SU-DHL-6 (cell line): ENCODE data around the gene TELO2.

Source experiments
- H2AFZ ChIP-seq: fragments of 200-600 bp; sonication (generic); 2 replicates; pipeline ENCODE4 v1.6.1; 2014; ENCODE audit warnings: low read depth, mild to moderate bottlenecking, moderate library complexity, mixed read lengths, antibody characterized with exemption, low read length; ENCODE audit not compliant: severe bottlenecking
- H3F3A ChIP-seq: fragments of 200-600 bp; shearing (Covaris generic); 2 replicates; pipeline ENCODE4 v1.6.0; 2016; ENCODE audit warnings: antibody characterized with exemption, mild to moderate bottlenecking; ENCODE audit not compliant: insufficient read depth
- H3K27ac ChIP-seq: fragments of 200-600 bp; sonication (generic); 2 replicates; pipeline ENCODE4 v1.5.1; 2016; ENCODE audit warnings: low read depth, mild to moderate bottlenecking, low read length, moderate library complexity, mixed read lengths
- H3K27me3 ChIP-seq: fragments of 200-600 bp; sonication (generic), shearing (Covaris generic); 2 replicates; pipeline ENCODE4 v1.6.0; 2014; ENCODE audit warnings: mild to moderate bottlenecking, low read length
- H3K36me3 ChIP-seq: fragments of 200-600 bp; sonication (generic); 2 replicates; pipeline ENCODE4 v1.6.1; 2014; ENCODE audit warnings: mild to moderate bottlenecking, low read length, mixed read lengths
- H3K4me2 ChIP-seq: fragments of 300-600, 200-600 bp; shearing (Covaris generic), sonication (generic); 2 replicates; pipeline ENCODE4 v1.6.0; 2014; ENCODE audit warnings: low read length, low read depth, mild to moderate bottlenecking; ENCODE audit not compliant: poor library complexity, severe bottlenecking
- H3K4me3 ChIP-seq: fragments of 200-600 bp; sonication (generic); 2 replicates; pipeline ENCODE4 v1.5.1; 2014; ENCODE audit warnings: antibody characterized with exemption, low read length, mild to moderate bottlenecking, mixed read lengths; ENCODE audit not compliant: insufficient read depth, poor library complexity, severe bottlenecking
- H3K79me2 ChIP-seq: fragments of 200-600 bp; sonication (generic); 2 replicates; pipeline ENCODE4 v1.6.1; 2014; ENCODE audit warnings: mild to moderate bottlenecking, low read length, moderate library complexity; ENCODE audit not compliant: insufficient read depth
- H3K9ac ChIP-seq: fragments of 200-600 bp; sonication (generic); 2 replicates; pipeline ENCODE4 v1.7.0; 2014; ENCODE audit warnings: mild to moderate bottlenecking, low read length
- H3K9me2 ChIP-seq: fragments of 200-600 bp; sonication (generic); replicated peaks from 2 replicates; pipeline ENCODE4 v1.6.1; 2014; ENCODE audit warnings: low read length; ENCODE audit not compliant: insufficient read depth
- H3K9me3 ChIP-seq: fragments of 200-600 bp; sonication (generic); 2 replicates; pipeline ENCODE4 v1.6.1; 2014; ENCODE audit warnings: low read length, mixed read lengths; ENCODE audit not compliant: insufficient read depth
- H4K20me1 ChIP-seq: fragments of 200-600 bp; sonication (generic); 2 replicates; pipeline ENCODE4 v1.6.1; 2014; ENCODE audit warnings: low read depth, mild to moderate bottlenecking, antibody characterized with exemption, low read length, moderate library complexity, mixed read lengths
- EZH2phosphoT487 ChIP-seq: fragments of 200-600 bp; sonication (generic), shearing (Covaris generic); conservative IDR thresholded peaks from 2 replicates; pipeline ENCODE4 v1.6.1; 2018; ENCODE audit warnings: mild to moderate bottlenecking, antibody characterized with exemption, low read length, moderate library complexity, mixed read lengths
- TF ChIP-seq, protein P1 (sequence below): fragments of 200-600 bp; sonication (generic); IDR thresholded peaks from one replicate; pipeline ENCODE4 v1.5.1; 2017; ENCODE audit warnings: antibody characterized with exemption, mild to moderate bottlenecking, low read length, moderate library complexity; ENCODE audit not compliant: insufficient read depth, poor library complexity, severe bottlenecking

Gene TELO2

DNA sequence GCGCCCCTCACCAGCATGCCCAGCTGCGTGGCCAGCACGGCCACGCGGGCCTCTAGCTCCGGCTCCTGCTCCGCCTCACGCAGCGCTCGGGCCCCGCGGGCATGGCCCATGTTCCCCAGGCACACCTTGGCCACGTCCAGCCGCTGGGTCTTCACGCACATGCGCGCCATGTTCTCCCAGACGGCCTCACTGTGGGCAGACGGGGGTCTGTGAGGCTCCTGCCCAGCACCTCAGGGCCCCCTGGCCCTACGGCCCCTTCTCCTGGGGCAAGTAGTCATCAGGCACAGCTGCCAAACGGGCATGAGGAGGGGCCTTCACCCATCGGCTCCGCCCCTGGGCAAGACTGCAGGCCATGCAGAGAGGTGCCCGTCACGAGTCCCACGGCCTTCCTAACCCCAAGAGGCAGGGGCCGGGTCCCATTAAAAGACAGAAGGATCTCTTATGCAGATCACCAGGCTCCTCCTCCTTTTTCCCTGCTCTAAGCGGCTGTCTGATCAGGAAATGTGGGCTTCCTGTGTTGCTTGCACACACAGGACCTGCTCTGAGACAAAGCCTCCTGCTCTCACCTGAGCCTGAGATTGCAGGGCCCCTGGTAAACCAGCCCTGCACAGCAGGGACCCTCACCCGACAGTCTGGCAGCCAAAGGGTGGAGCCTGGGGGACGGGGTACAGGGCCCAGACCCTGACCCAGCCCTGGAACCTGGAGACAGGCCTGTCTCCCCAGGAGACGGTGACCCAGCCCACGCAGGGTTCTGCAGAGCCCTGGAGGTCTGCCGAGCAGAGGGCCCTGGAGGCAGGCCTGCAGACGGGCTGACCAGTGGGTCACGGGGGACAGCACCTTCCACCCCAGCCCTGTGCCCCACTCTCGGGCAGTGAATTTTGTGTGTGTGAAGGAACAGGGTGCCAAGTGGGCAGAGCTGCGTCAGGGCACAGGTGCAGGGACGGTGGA, 33.7 kb downstream of the TELO2 start:
- H3K36me3 ChIP-seq: no peaks in the 10 kb centered on the region
- H2AFZ ChIP-seq: no peak overlapping the region
- H4K20me1 ChIP-seq: no peaks in the 10 kb centered on the region
- no peak overlapping the region for H3K4me2 ChIP-seq
- H3K27ac ChIP-seq: no peak overlapping the region
- H3K4me3 ChIP-seq: no peak overlapping the region
- no peaks in the 10 kb centered on the region for H3F3A ChIP-seq
- TF ChIP-seq EZH2phosphoT487: no peak
- TF ChIP-seq, protein P1, sequence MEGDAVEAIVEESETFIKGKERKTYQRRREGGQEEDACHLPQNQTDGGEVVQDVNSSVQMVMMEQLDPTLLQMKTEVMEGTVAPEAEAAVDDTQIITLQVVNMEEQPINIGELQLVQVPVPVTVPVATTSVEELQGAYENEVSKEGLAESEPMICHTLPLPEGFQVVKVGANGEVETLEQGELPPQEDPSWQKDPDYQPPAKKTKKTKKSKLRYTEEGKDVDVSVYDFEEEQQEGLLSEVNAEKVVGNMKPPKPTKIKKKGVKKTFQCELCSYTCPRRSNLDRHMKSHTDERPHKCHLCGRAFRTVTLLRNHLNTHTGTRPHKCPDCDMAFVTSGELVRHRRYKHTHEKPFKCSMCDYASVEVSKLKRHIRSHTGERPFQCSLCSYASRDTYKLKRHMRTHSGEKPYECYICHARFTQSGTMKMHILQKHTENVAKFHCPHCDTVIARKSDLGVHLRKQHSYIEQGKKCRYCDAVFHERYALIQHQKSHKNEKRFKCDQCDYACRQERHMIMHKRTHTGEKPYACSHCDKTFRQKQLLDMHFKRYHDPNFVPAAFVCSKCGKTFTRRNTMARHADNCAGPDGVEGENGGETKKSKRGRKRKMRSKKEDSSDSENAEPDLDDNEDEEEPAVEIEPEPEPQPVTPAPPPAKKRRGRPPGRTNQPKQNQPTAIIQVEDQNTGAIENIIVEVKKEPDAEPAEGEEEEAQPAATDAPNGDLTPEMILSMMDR: no peak
- H3K9ac ChIP-seq: no peak overlapping the region
- H3K79me2 ChIP-seq: no peaks in the 10 kb centered on the region
- no peaks in the 10 kb centered on the region for H3K27me3 ChIP-seq
- H3K9me3 ChIP-seq: no peaks in the 10 kb centered on the region
- H3K9me2 ChIP-seq: no peaks in the 10 kb centered on the region

DNA sequence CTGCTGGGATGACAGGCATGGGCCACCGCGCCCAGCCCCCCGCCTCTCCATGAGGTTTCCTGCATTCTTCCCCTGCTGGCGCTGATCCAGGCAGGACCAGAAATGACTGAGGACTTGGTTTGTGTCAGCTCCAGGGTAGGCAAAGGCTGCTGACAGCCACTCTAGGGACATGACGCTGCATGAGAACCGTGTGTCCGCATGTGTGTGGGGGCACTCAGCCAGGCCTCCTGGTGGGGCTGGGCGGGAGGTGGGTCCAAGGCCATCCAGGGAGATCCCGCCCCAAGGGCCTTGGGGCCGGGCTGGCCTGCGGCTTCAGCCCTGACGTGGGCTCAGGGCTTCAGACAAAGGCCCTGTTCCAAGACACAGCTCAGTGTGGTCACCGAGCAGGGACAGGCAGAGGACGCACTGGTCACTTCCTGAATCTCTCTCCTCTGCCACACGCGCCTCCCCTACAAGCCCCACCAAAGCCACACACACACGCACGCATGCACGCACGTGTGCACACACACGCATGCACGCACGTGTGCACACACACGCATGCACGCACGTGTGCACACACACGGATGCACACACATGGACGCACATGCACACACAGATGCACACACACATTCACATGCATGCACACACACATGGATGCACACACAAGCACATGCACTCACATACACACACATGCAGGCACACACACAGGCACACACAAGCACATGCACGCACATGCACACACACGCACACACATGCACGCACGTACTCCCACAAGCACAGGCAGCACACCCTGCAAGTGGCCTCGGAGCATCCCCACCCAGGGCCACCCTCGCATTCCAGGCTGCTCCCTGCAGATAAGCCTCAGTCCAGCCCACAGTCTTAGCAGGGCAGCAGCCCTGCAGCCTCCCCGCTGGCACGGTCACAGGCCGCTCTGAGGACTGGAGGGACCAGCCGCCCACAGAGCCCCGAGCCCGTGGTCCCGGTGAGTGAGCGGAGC, 35.0 kb downstream of the TELO2 start:
- no peaks in the 10 kb centered on the region for H3K36me3 ChIP-seq
- TF ChIP-seq EZH2phosphoT487: no peak
- TF ChIP-seq, protein P1: no peak
- H3K4me3 ChIP-seq: no peak overlapping the region
- no peaks in the 10 kb centered on the region for H3F3A ChIP-seq
- no peaks in the 10 kb centered on the region for H3K9me2 ChIP-seq
- H3K27ac ChIP-seq: no peak overlapping the region
- no peak overlapping the region for H3K4me2 ChIP-seq
- H3K9ac ChIP-seq: no peak overlapping the region
- no peaks in the 10 kb centered on the region for H3K79me2 ChIP-seq
- no peaks in the 10 kb centered on the region for H3K27me3 ChIP-seq
- no peaks in the 10 kb centered on the region for H3K9me3 ChIP-seq
- no peaks in the 10 kb centered on the region for H4K20me1 ChIP-seq
- no peak overlapping the region for H2AFZ ChIP-seq

DNA sequence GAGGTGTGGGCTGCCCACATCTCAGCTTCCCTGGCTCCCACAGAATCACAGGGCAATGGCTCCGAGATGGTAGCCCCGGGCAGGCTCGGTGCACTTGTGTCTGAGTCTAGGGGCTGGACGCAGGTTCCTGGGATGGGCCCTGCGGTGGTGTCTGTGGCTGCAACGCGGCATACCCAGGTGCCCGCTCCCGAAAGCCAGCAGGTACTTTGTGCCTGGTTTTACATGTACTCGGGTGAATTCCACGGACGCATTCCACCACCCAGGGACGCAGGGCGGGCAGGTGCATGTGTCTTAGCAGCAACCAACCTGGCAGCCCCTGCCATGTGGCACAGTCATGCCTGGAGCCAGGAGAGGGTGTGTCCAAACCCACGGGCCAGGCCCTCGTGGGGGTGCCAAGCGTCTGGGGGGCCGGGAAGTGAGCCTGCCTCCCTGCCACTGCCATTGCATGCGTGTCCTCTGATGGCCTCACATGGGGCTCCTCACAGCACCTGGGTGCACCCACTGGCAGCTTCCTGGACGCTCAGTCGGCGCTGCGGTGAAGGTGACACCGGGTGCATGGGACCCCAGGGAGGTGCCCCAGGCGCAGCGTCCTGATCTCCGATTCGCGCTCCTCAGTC, 35.9 kb downstream of the TELO2 start:
- Histone ChIP-seq H3K79me2 (no peaks in the 10 kb centered on the region), H3K9ac (no peak overlapping the region), H3K4me2 (no peak overlapping the region), H3K9me2 (no peaks in the 10 kb centered on the region), H3K27ac (no peak overlapping the region), H3K9me3 (no peaks in the 10 kb centered on the region), H3K4me3 (no peak overlapping the region), H4K20me1 (no peaks in the 10 kb centered on the region), H3F3A (no peaks in the 10 kb centered on the region), H2AFZ (no peak overlapping the region), H3K27me3 (no peaks in the 10 kb centered on the region), H3K36me3 (no peaks in the 10 kb centered on the region)
- TF ChIP-seq, protein P1: no peak
- no peak for TF ChIP-seq EZH2phosphoT487
